H9 (cell line): ENCODE data around the gene GAS6. TPM values are rescaled to one million over a fixed set of nuclear protein-coding genes. Genes with fewer than 3 reads are reported as not detected.

Source experiments
- DNase-seq: peaks from one replicate; pipeline ENCODE4 v3.0.0-alpha.2; 2017
- H2AFZ ChIP-seq: one replicate; pipeline ENCODE4 v1.6.1; 2013; ENCODE audit warnings: mild to moderate bottlenecking, low read length, control low read depth, moderate library complexity
- H2AK5ac ChIP-seq: 2 replicates; pipeline ENCODE4 v1.6.1; 2013; ENCODE audit warnings: low read length, control low read depth, mixed read lengths; ENCODE audit not compliant: insufficient read length
- H2BK120ac ChIP-seq: one replicate; pipeline ENCODE4 v1.6.1; 2013; ENCODE audit warnings: low read depth, mild to moderate bottlenecking, low read length, control low read depth, inconsistent platforms; ENCODE audit not compliant: poor library complexity, severe bottlenecking
- H2BK12ac ChIP-seq: 2 replicates; pipeline ENCODE4 v1.6.1; 2013; ENCODE audit warnings: low read length, control low read depth, mixed read lengths, low read depth; ENCODE audit not compliant: insufficient read length
- H2BK15ac ChIP-seq: 2 replicates; pipeline ENCODE4 v1.6.1; 2013; ENCODE audit warnings: low read depth, low read length, control low read depth
- H2BK20ac ChIP-seq: one replicate; pipeline ENCODE4 v1.6.1; 2013; ENCODE audit warnings: low read depth, mild to moderate bottlenecking, low read length, control low read depth, inconsistent platforms; ENCODE audit not compliant: poor library complexity, severe bottlenecking
- H2BK5ac ChIP-seq: 2 replicates; pipeline ENCODE4 v1.6.1; 2013; ENCODE audit warnings: low read length, control low read depth, mixed read lengths; ENCODE audit not compliant: insufficient read length
- H3K14ac ChIP-seq: 2 replicates; pipeline ENCODE4 v1.6.1; 2013; ENCODE audit warnings: low read length, control low read depth; ENCODE audit not compliant: insufficient read depth
- H3K18ac ChIP-seq: 2 replicates; pipeline ENCODE4 v1.6.1; 2013; ENCODE audit warnings: low read depth, mild to moderate bottlenecking, mixed read lengths, low read length, control low read depth; ENCODE audit not compliant: insufficient read length
- H3K23ac ChIP-seq: 2 replicates; pipeline ENCODE4 v1.6.1; 2013; ENCODE audit warnings: low read length, control low read depth, mixed read lengths, low read depth; ENCODE audit not compliant: insufficient read length
- H3K23me2 ChIP-seq: 2 replicates; pipeline ENCODE4 v1.6.1; 2013; ENCODE audit warnings: low read depth, mild to moderate bottlenecking, mixed read lengths, low read length, control low read depth; ENCODE audit not compliant: insufficient read length, poor library complexity, severe bottlenecking
- H3K27ac ChIP-seq: 2 replicates; pipeline ENCODE4 v1.5.1; 2013; ENCODE audit warnings: low read length, control low read depth, mixed read lengths, low read depth; ENCODE audit not compliant: insufficient read length
- H3K27me3 ChIP-seq: 2 replicates; pipeline ENCODE4 v1.6.1; 2013; ENCODE audit warnings: low read length, control low read depth, inconsistent platforms; ENCODE audit not compliant: insufficient read depth
- H3K4ac ChIP-seq: 2 replicates; pipeline ENCODE4 v1.6.1; 2013; ENCODE audit warnings: low read depth, mild to moderate bottlenecking, control low read depth, inconsistent platforms, low read length, moderate library complexity
- H3K4me1 ChIP-seq: 2 replicates; pipeline ENCODE4 v1.6.1; 2013; ENCODE audit warnings: low read length, control low read depth, inconsistent platforms; ENCODE audit not compliant: insufficient read depth
- H3K4me2 ChIP-seq: 2 replicates; pipeline ENCODE4 v1.6.1; 2013; ENCODE audit warnings: low read length, control low read depth, mixed read lengths; ENCODE audit not compliant: insufficient read length, insufficient read depth
- H3K56ac ChIP-seq: 2 replicates; pipeline ENCODE4 v1.6.1; 2013; ENCODE audit warnings: low read depth, mild to moderate bottlenecking, mixed read lengths, low read length, control low read depth; ENCODE audit not compliant: insufficient read length
- H3K79me1 ChIP-seq: 2 replicates; pipeline ENCODE4 v1.6.1; 2013; ENCODE audit warnings: low read depth, mild to moderate bottlenecking, moderate library complexity, low read length, control low read depth, inconsistent platforms; ENCODE audit not compliant: insufficient read depth, poor library complexity, severe bottlenecking
- H3K79me2 ChIP-seq: 2 replicates; pipeline ENCODE4 v1.6.1; 2013; ENCODE audit warnings: low read length, control low read depth, inconsistent platforms; ENCODE audit not compliant: insufficient read depth
- H3K9ac ChIP-seq: 2 replicates; pipeline ENCODE4 v1.6.1; 2013; ENCODE audit warnings: low read length, control low read depth, mixed read lengths; ENCODE audit not compliant: insufficient read length; ENCODE audit errors: extremely low read depth
- H3K9me3 ChIP-seq: one replicate; pipeline ENCODE4 v1.6.1; 2013; ENCODE audit warnings: low read depth, low read length, inconsistent platforms; ENCODE audit not compliant: control insufficient read depth
- H3T11ph ChIP-seq: one replicate; pipeline ENCODE4 v1.6.1; 2013; ENCODE audit warnings: mild to moderate bottlenecking, low read length, control low read depth, inconsistent platforms
- H4K20me1 ChIP-seq: one replicate; pipeline ENCODE4 v1.6.1; 2013; ENCODE audit not compliant: control insufficient read depth, insufficient read length, insufficient read depth
- H4K5ac ChIP-seq: 2 replicates; pipeline ENCODE4 v1.6.1; 2013; ENCODE audit warnings: low read depth, mild to moderate bottlenecking, mixed read lengths, low read length, control low read depth; ENCODE audit not compliant: insufficient read length
- H4K8ac ChIP-seq: replicated peaks from 2 replicates; pipeline ENCODE4 v1.6.1; 2013; ENCODE audit warnings: low read length, control low read depth, mixed read lengths, low read depth; ENCODE audit not compliant: insufficient read length
- H4K91ac ChIP-seq: 2 replicates; pipeline ENCODE4 v1.6.1; 2013; ENCODE audit warnings: low read depth, mild to moderate bottlenecking, moderate library complexity, mixed read lengths, low read length, control low read depth; ENCODE audit not compliant: insufficient read length
- H3K27ac Mint-ChIP-seq, 3 experiments: 2 replicates in 2 of 3; 3 replicates in 1 of 3; pipeline ENCODE4 v1.8.0; 2020 to 2021; ENCODE audit warnings: mixed read lengths in 3 of 3, mild to moderate bottlenecking in 1 of 3, moderate library complexity in 1 of 3
- H3K27me3 Mint-ChIP-seq: 2 replicates; pipeline ENCODE4 v1.8.0; 2021; ENCODE audit warnings: low read depth, mild to moderate bottlenecking, moderate library complexity, mixed read lengths
- H3K36me3 Mint-ChIP-seq, 3 experiments: 2 replicates in 2 of 3; 3 replicates in 1 of 3; pipeline ENCODE4 v1.8.0; 2020 to 2021; ENCODE audit warnings: low read depth in 3 of 3, mixed read lengths in 3 of 3; ENCODE audit not compliant: insufficient read depth in 1 of 3
- H3K4me1 Mint-ChIP-seq, 2 experiments: 2 replicates each; pipeline ENCODE4 v1.8.0; 2020; ENCODE audit warnings: mixed read lengths in 2 of 2
- H3K4me3 Mint-ChIP-seq, 2 experiments: 2 replicates in 1 of 2; 3 replicates in 1 of 2; pipeline ENCODE4 v1.8.0; 2020 to 2021; ENCODE audit warnings: mild to moderate bottlenecking in 2 of 2, mixed read lengths in 2 of 2, moderate library complexity in 1 of 2
- H3K9me3 Mint-ChIP-seq, 2 experiments: 2 replicates in 1 of 2; 3 replicates in 1 of 2; pipeline ENCODE4 v1.8.0; 2020; ENCODE audit warnings: mild to moderate bottlenecking in 2 of 2, mixed read lengths in 2 of 2, moderate library complexity in 1 of 2
- CTCF ChIP-seq: fragments of 200-600 bp; sonication (generic); conservative IDR thresholded peaks from 3 replicates; pipeline ENCODE4 v1.8.0; 2021; ENCODE audit warnings: antibody characterized with exemption, mild to moderate bottlenecking
- whole genome bisulfite sequencing: extraction: QIAGEN DNeasy Blood & Tissue Kit; methylation state at CpG from one replicate; pipeline ENCODE4 v1.1.7; 2013; ENCODE audit warnings: missing lambda C conversion rate, low lambda C conversion rate, mixed read lengths; ENCODE audit not compliant: insufficient read length; ENCODE audit errors: extremely low coverage; 5-methylcytosine and 5-hydroxymethylcytosine counted together
- total RNA-seq: library from RNA; stranded (reverse); gene quantifications from 2 replicates; pipeline ENCODE4 v1.2.1, GENCODE V29; 2021

Gene GAS6
- total RNA-seq, 1 experiment from 2014 or later, result 20.5 TPM

- WGBS, result no CpG with 5 or more reads among the region's 16 CpGs
- Histone ChIP-seq H3K56ac (no peak overlapping the region), H3T11ph (no peak overlapping the region), H4K91ac (no peak overlapping the region), H3K27ac (no peak overlapping the region), H2BK20ac (no peak overlapping the region), H3K27me3 (no peaks in the 10 kb centered on the region), H3K9ac (no peak overlapping the region), H4K8ac (no peak overlapping the region), H2BK15ac (no peak overlapping the region), H3K79me1 (no peaks in the 10 kb centered on the region), H4K20me1 (no peaks in the 10 kb centered on the region), H2BK120ac (no peak overlapping the region), H2AK5ac (no peak overlapping the region), H3K9me3 (no peaks in the 10 kb centered on the region), H4K5ac (no peak overlapping the region), H3K18ac (no peak overlapping the region), H3K4me2 (no peak overlapping the region), H3K23me2 (no peaks in the 10 kb centered on the region), H2BK5ac (no peak overlapping the region), H2AFZ (no peak overlapping the region), H2BK12ac (no peak overlapping the region), H3K4me1 (no peaks in the 10 kb centered on the region), H3K4ac (no peak overlapping the region), H3K79me2 (no peaks in the 10 kb centered on the region), H3K14ac (no peak overlapping the region; the same call in 1 of the 2 replicates), H3K23ac (no peak overlapping the region)
- TF ChIP-seq CTCF, result no peak
- Mint-ChIP-seq H3K36me3 (peaks cover 6 to 42% (median 37%) of the 10 kb centered on the region in 3 experiments), H3K27me3 (no peaks in the 10 kb centered on the region), H3K4me3 (no peak overlapping the region), H3K4me1 (peaks cover 2% of the 10 kb centered on the region in 2 experiments; a peak in 1 of 4 replicates), H3K27ac (peak overlapping the region in 1 of 3 experiments; percentile 57; a peak in 2 of 7 replicates), H3K9me3 (no peaks in the 10 kb centered on the region)
- no peak for DNase-seq
These were observed 38.0 kb downstream of the GAS6 start for GRCh38 chr13:113825841-113826240.
